Measurements from ENCODE around the gene LONP1.
"Not testable (repeated sequence)": the region's sequence is repeated elsewhere in the genome, so short reads cannot be mapped to it uniquely, and the experiment has no call there.

The LONP1 gene

GRCh38 chr19:5691822-5692722 lies 27.9 kb downstream of the LONP1 start:
- H3K4me3 ChIP-seq (ENCODE audit: control insufficient read depth, low read depth, low read length): peak overlapping the region; percentile 97
- TF ChIP-seq, protein P1, sequence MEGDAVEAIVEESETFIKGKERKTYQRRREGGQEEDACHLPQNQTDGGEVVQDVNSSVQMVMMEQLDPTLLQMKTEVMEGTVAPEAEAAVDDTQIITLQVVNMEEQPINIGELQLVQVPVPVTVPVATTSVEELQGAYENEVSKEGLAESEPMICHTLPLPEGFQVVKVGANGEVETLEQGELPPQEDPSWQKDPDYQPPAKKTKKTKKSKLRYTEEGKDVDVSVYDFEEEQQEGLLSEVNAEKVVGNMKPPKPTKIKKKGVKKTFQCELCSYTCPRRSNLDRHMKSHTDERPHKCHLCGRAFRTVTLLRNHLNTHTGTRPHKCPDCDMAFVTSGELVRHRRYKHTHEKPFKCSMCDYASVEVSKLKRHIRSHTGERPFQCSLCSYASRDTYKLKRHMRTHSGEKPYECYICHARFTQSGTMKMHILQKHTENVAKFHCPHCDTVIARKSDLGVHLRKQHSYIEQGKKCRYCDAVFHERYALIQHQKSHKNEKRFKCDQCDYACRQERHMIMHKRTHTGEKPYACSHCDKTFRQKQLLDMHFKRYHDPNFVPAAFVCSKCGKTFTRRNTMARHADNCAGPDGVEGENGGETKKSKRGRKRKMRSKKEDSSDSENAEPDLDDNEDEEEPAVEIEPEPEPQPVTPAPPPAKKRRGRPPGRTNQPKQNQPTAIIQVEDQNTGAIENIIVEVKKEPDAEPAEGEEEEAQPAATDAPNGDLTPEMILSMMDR (conservative IDR thresholded peaks at IDR 0.05; ENCODE audit: control insufficient read depth, insufficient read depth, low read depth, low read length): no peak
- peak; percentile 43 for DNase-seq (ENCODE audit: low read depth)

DNA sequence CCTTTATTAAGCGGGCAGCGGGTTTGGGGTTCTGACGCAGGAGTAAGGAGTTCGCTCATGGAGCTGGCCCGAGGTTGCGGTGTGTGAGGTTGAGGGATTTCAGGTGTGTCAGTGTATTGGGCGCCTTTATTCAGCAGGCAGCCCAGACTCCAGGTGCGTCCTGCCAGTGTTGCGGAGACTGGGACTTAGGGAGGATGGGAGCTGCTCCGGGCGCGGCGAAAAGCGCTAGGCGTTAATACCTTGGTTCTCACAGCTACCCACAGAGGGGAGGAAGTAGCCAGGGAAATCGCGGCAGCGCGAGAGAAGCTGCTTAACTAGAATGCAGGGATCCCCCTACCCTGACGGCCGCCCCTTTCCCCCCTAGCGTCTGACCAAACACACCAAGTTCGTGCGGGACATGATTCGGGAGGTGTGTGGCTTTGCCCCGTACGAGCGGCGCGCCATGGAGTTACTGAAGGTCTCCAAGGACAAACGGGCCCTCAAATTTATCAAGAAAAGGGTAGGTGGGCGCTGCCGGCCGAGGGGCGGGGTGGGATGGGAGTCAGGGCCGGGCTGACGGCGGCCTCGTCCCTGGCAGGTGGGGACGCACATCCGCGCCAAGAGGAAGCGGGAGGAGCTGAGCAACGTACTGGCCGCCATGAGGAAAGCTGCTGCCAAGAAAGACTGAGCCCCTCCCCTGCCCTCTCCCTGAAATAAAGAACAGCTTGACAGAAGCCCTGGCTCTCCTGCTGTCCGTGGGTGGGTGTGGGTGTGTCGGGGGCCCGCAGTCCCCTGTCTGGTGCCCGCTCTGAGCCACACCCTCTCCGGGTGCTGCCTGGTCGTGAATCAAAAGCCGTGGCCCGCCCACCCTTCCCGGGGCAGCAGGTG lies 28.8 kb downstream of the LONP1 start:
- TF ChIP-seq, protein P1 (conservative IDR thresholded peaks at IDR 0.05; ENCODE audit: control insufficient read depth, insufficient read depth, low read depth, low read length): no peak
- DNase-seq (ENCODE audit: low read depth): peak; percentile 74
- H3K4me3 ChIP-seq (ENCODE audit: control insufficient read depth, low read depth, low read length): peak overlapping the region; percentile 97

DNA sequence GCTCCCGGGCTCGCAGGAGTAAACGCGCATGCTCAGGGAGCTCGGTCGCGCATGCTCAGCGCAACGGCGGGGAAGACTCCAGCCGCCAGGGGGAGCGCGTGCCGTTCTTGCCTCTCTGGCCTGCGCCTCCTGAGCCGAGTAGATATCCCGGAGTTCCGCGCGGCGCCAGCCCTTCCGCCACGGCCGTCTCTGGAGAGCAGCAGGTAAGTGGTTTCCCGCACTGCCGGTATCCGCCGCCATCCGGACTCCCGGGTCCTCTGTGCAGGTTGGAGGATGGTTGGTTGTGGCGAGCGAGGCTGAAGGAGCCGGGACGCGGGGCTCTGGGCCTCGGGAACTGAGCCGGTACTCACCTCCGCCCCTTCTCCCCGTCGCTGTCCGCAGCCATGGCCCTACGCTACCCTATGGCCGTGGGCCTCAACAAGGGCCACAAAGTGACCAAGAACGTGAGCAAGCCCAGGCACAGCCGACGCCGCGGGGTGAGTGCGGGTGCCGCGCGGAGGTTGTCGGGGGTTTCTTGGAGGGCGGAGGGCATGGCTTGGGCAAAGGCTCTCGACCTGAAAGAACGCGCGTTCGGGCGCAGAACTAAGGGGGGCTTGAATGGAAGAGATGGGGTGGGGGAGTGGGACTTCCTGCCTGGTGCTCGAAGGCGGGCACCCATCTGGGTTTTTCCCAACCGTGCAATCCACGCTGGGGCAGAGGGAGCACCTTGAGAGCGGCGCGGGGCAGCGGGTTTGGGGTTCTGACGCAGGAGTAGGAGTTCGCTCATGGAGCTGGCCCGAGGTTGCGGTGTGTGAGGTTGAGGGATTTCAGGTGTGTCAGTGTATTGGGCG lies 29.6 kb downstream of the LONP1 start, which contains the start of gene RPL36:
Gene RPL36, plus strand, starts transcription at position 171 of the 830 bp plus-strand sequence. Its CDS starts 213 bp downstream, at position 384.
- peak; percentile 94 for DNase-seq (ENCODE audit: low read depth)
- peak within 1 kb of the TSS; percentile 97 for H3K4me3 ChIP-seq (ENCODE audit: control insufficient read depth, low read depth, low read length)
- TF ChIP-seq, protein P1 (conservative IDR thresholded peaks at IDR 0.05; ENCODE audit: control insufficient read depth, insufficient read depth, low read depth, low read length): peak; percentile 86

DNA sequence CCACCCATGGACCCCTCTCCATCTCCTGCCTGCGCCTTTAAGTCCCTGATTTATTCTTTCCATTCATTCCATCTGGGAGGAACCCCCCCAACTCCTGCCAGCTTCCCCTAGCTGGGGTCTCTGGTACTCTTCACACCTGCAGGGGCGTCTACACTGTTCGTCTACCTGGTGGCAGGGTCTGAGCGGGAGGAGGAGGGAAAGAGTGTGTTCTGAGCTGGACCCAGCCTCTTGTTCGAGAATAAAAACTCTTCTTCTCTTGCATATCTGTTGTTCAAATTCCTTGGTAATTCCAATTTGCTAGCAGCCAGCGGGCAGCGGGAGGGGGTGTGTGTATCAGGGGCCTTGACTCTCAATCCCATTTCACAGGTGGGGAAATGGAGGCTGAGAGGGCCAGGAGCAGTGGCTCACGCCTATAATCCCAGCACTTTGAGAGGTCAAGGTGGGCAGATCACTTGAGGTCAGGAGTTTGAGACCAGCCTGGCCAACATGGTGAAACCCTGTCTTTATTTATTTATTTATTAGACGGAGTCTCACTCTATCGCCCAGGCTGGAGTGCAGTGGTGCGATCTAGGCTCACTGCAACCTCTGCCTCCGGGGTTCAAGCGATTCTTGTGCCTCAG lies 31.6 kb downstream of the LONP1 start:
- DNase-seq (ENCODE audit: low read depth): not testable (repeated sequence)

GRCh38 chr19:5687360-5688198 lies 32.4 kb downstream of the LONP1 start:
- DNase-seq (ENCODE audit: low read depth): no peak
- peak overlapping the region; percentile 34 for H3K4me3 ChIP-seq (ENCODE audit: control insufficient read depth, low read depth, low read length)
- TF ChIP-seq, protein P1 (conservative IDR thresholded peaks at IDR 0.05; ENCODE audit: control insufficient read depth, insufficient read depth, low read depth, low read length): no peak

More for the DNA sequence above, 31.6 kb downstream of the LONP1 start:
- H3K4me3 ChIP-seq (ENCODE audit: control insufficient read depth, low read depth, low read length): not testable (repeated sequence)
